DND-41 (cell line): Measurements from ENCODE around the gene LSM8.
"Not testable (repeated sequence)": the region's sequence is repeated elsewhere in the genome, so short reads cannot be mapped to it uniquely, and the experiment has no call there.

Experiments used
- CTCF ChIP-seq: IDR thresholded peaks from 2 replicates; pipeline ENCODE4 v1.5.1; 2012; ENCODE audit warnings: borderline replicate concordance, low read length, moderate library complexity, mild to moderate bottlenecking; ENCODE audit not compliant: poor library complexity, severe bottlenecking; ENCODE audit errors: extremely low read depth
- EZH2 ChIP-seq: IDR thresholded peaks from 3 replicates; pipeline ENCODE4 v1.6.1; 2012; ENCODE audit warnings: borderline replicate concordance, low read depth, mild to moderate bottlenecking, moderate library complexity, low read length, inconsistent platforms; ENCODE audit not compliant: severe bottlenecking

GRCh38 chr7:118240320-118240719 is 56.4 kb downstream of the LSM8 start:
- TF ChIP-seq CTCF, EZH2: not testable (repeated sequence)
